ENCODE measurements around the gene MBOAT2.

DNA sequence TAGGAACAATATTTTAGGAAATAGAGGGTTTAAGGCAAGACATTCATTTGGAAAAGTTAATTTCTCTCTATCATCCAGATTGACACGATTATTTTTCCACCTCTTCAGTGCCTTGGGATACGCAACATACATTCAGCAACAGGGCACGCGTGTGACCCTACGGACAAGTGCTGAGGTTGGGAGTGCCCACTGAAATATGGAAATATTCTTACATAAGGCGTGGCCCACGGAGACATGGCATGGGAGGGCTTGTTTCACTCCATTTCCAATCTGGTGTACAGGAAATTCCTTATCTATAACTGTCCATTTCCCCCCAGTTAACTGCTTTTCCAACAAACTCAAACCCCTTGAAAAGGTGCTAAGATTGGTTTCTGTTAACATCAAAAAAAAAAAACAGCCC is 145.2 kb downstream of the MBOAT2 start:
- TF ChIP-seq CTCF (IDR thresholded peaks at IDR 0.05; ENCODE audit: low read depth, low read length) = no peak
- no peak for TF ChIP-seq EZH2phosphoT487 (IDR thresholded peaks at IDR 0.05; ENCODE audit: low read depth)

Measured in OCI-LY3 (cell line).